Loucy (cell line): ENCODE results near the gene NDC80.

Experiments
- H2AFZ ChIP-seq: fragments of 200-600 bp; sonication (generic); 2 replicates; pipeline ENCODE4 v1.6.0; 2016; ENCODE audit warnings: antibody characterized with exemption, mild to moderate bottlenecking, low read length, moderate library complexity
- H3F3A ChIP-seq: fragments of 200-600 bp; 2 replicates; pipeline ENCODE4 v1.6.0; 2016; ENCODE audit warnings: antibody characterized with exemption, low read depth, mild to moderate bottlenecking
- H3K27me3 ChIP-seq: fragments of 200-600 bp; sonication (generic); 2 replicates; pipeline ENCODE4 v1.6.1; 2014; ENCODE audit warnings: low read length, mild to moderate bottlenecking; ENCODE audit not compliant: insufficient read depth, poor library complexity, severe bottlenecking
- H3K36me3 ChIP-seq: fragments of 200-600 bp; sonication (generic); 2 replicates; pipeline ENCODE4 v1.6.1; 2016; ENCODE audit warnings: low read length; ENCODE audit not compliant: insufficient read depth
- H3K4me1 ChIP-seq: fragments of 200-600 bp; sonication (generic); 2 replicates; pipeline ENCODE4 v1.5.1; 2014; ENCODE audit warnings: low read length, mild to moderate bottlenecking; ENCODE audit not compliant: insufficient read depth, poor library complexity, severe bottlenecking
- H3K4me2 ChIP-seq: fragments of 200-600 bp; sonication (generic); 2 replicates; pipeline ENCODE4 v1.6.0; 2014; ENCODE audit warnings: antibody characterized with exemption, low read length, low read depth, mild to moderate bottlenecking; ENCODE audit not compliant: poor library complexity, severe bottlenecking
- H3K4me3 ChIP-seq: fragments of 200-600 bp; sonication (generic); 2 replicates; pipeline ENCODE4 v1.5.1; 2014; ENCODE audit warnings: low read length, mild to moderate bottlenecking, mixed read lengths; ENCODE audit not compliant: poor library complexity, severe bottlenecking
- H3K79me2 ChIP-seq: fragments of 200-600 bp; sonication (generic); 2 replicates; pipeline ENCODE4 v1.6.1; 2014; ENCODE audit warnings: low read length; ENCODE audit not compliant: insufficient read depth
- H3K9ac ChIP-seq: fragments of 200-600 bp; sonication (generic); 2 replicates; pipeline ENCODE4 v1.6.0; 2014; ENCODE audit warnings: mild to moderate bottlenecking, low read depth, low read length, moderate library complexity; ENCODE audit not compliant: poor library complexity, severe bottlenecking
- H3K9me2 ChIP-seq: fragments of 200-600 bp; sonication (generic); replicated peaks from 2 replicates; pipeline ENCODE4 v1.6.1; 2016; ENCODE audit warnings: low read depth, low read length, mixed read lengths
- H3K9me3 ChIP-seq: fragments of 200-600 bp; sonication (generic); 2 replicates; pipeline ENCODE4 v1.6.1; 2014; ENCODE audit warnings: mild to moderate bottlenecking, antibody characterized with exemption, low read length, low read depth; ENCODE audit not compliant: insufficient read depth
- H4K20me1 ChIP-seq: fragments of 200-600 bp; sonication (generic); 2 replicates; pipeline ENCODE4 v1.6.0; 2014; ENCODE audit warnings: antibody characterized with exemption, low read length, mild to moderate bottlenecking; ENCODE audit not compliant: insufficient read depth, poor library complexity, severe bottlenecking
- EZH2phosphoT487 ChIP-seq: fragments of 200-600 bp; IDR thresholded peaks from 2 replicates; pipeline ENCODE4 v1.6.1; 2018; ENCODE audit warnings: antibody characterized with exemption, mild to moderate bottlenecking, moderate library complexity, borderline replicate concordance
- TF ChIP-seq, protein P1 (sequence below): fragments of 200-600 bp; sonication (generic); conservative IDR thresholded peaks from 2 replicates; pipeline ENCODE4 v1.5.1; 2014; ENCODE audit warnings: mild to moderate bottlenecking, antibody characterized with exemption, low read length

The NDC80 gene

DNA sequence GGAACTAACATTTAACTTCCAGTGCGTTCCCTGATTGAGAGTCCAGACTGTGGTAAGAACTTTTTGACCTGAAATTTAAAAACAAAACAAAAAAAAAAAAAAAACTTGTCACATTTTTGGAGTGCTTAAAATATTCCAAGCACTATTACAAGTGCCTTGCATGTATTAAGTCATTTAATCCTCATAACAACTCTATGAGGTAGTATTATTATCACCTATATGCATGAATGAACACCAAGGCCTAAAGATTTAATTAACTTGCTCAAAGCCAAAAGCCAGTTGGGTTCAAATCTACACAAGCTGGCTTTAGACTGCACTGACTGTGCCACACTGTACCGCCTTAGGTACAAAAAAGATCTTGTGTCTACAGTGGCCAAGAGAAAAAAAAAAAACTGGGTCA lies 35.3 kb upstream of the NDC80 start:
- Histone ChIP-seq H3K9me3 (no peaks in the 10 kb centered on the region), H3K27me3 (no peaks in the 10 kb centered on the region), H3K9me2 (no peaks in the 10 kb centered on the region), H2AFZ (no peak overlapping the region), H3K9ac (no peak overlapping the region), H3K4me3 (no peak overlapping the region), H3F3A (no peaks in the 10 kb centered on the region), H4K20me1 (no peaks in the 10 kb centered on the region), H3K4me1 (peaks cover 4% of the 10 kb centered on the region), H3K79me2 (no peaks in the 10 kb centered on the region), H3K4me2 (no peak overlapping the region), H3K36me3 (no peaks in the 10 kb centered on the region)
- TF ChIP-seq EZH2phosphoT487 = no peak
- TF ChIP-seq, protein P1, sequence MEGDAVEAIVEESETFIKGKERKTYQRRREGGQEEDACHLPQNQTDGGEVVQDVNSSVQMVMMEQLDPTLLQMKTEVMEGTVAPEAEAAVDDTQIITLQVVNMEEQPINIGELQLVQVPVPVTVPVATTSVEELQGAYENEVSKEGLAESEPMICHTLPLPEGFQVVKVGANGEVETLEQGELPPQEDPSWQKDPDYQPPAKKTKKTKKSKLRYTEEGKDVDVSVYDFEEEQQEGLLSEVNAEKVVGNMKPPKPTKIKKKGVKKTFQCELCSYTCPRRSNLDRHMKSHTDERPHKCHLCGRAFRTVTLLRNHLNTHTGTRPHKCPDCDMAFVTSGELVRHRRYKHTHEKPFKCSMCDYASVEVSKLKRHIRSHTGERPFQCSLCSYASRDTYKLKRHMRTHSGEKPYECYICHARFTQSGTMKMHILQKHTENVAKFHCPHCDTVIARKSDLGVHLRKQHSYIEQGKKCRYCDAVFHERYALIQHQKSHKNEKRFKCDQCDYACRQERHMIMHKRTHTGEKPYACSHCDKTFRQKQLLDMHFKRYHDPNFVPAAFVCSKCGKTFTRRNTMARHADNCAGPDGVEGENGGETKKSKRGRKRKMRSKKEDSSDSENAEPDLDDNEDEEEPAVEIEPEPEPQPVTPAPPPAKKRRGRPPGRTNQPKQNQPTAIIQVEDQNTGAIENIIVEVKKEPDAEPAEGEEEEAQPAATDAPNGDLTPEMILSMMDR = no peak

DNA sequence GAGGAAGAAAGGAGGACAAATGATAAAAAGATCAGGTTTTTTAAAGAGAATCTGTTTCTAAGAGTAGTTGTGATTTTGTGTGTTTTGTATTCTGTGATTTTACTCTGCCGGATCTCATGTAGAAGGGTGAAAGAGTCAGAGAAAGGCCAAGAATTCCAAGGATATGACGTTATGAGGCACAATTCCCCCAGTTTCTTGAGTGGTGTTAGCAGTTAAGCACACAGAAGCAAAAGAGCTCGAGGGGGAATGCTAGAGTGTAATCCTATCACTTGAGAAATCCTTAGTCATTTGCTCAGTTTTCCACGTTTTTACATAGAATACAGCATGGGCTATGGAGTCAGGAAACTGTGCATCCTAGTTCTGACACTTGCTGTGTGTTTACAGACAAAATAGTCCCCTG lies 34.9 kb upstream of the NDC80 start:
- Histone ChIP-seq H3F3A (no peaks in the 10 kb centered on the region), H3K36me3 (no peaks in the 10 kb centered on the region)

DNA sequence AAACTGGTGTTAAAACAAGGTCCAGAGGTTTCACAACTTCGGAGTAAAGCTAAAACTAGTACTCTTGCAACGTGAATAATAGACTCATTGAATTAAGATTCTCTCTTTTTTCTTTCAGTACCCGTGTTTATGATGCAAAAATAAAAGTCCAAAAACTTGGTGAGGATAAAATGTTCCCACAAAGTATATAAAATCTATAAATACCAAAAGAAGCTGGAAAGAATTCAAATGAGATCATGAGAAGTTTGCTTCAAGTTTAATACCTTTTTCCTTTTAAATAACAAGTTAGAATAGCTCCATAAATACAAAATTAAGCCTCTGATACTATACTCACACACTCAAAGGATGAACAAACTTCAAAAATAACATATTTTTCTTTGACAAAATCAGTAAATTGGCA lies 34.1 kb upstream of the NDC80 start:
- no peak overlapping the region for H3K4me3 ChIP-seq
- TF ChIP-seq EZH2phosphoT487 = no peak
- TF ChIP-seq, protein P1 = no peak
- no peak overlapping the region for H3K9ac ChIP-seq
- no peaks in the 10 kb centered on the region for H3K27me3 ChIP-seq
- H4K20me1 ChIP-seq = no peaks in the 10 kb centered on the region
- no peaks in the 10 kb centered on the region for H3K9me3 ChIP-seq
- H3K36me3 ChIP-seq = no peaks in the 10 kb centered on the region
- H3K4me1 ChIP-seq = peaks cover 4% of the 10 kb centered on the region
- H3K79me2 ChIP-seq = no peaks in the 10 kb centered on the region
- no peaks in the 10 kb centered on the region for H3K9me2 ChIP-seq
- no peaks in the 10 kb centered on the region for H3F3A ChIP-seq
- H2AFZ ChIP-seq = no peak overlapping the region
- H3K4me2 ChIP-seq = no peak overlapping the region

More for the DNA sequence above, 34.9 kb upstream of the NDC80 start:
- Histone ChIP-seq H3K79me2 (no peaks in the 10 kb centered on the region), H3K9ac (no peak overlapping the region), H2AFZ (no peak overlapping the region), H3K4me3 (no peak overlapping the region), H3K27me3 (no peaks in the 10 kb centered on the region), H3K9me2 (no peaks in the 10 kb centered on the region), H3K9me3 (no peaks in the 10 kb centered on the region), H3K4me2 (no peak overlapping the region), H3K4me1 (peaks cover 4% of the 10 kb centered on the region), H4K20me1 (no peaks in the 10 kb centered on the region)
- TF ChIP-seq, protein P1 = no peak
- no peak for TF ChIP-seq EZH2phosphoT487
